GM18520 (cell line): ENCODE data around the gene PCNX2.

ENCODE experiments used
- ATAC-seq: cut with Tn5 transposase; IDR thresholded peaks from one replicate; pipeline ENCODE4 v1.9.1; 2021; ENCODE audit not compliant: unreplicated experiment

Gene PCNX2

GRCh38 chr1:232990176-232991128 is 305.1 kb downstream of the PCNX2 start:
- ATAC-seq, result no peak

GRCh38 chr1:232988572-232989040 is 306.9 kb downstream of the PCNX2 start:
- no peak for ATAC-seq

- ATAC-seq, result no peak
These were observed 307.8 kb downstream of the PCNX2 start for GRCh38 chr1:232987774-232988140.

GRCh38 chr1:232987046-232987773 is 308.3 kb downstream of the PCNX2 start:
- ATAC-seq, result no peak

- no peak for ATAC-seq
These were observed 309.0 kb downstream of the PCNX2 start for GRCh38 chr1:232986527-232986922.

- ATAC-seq, result no peak
These were observed 309.5 kb downstream of the PCNX2 start for GRCh38 chr1:232985882-232986526.

- no peak for ATAC-seq
These were observed 310.7 kb downstream of the PCNX2 start for GRCh38 chr1:232984577-232985425.

- ATAC-seq, result no peak
These were observed 311.5 kb downstream of the PCNX2 start for GRCh38 chr1:232983817-232984567.

- no peak for ATAC-seq
These were observed 312.1 kb downstream of the PCNX2 start for GRCh38 chr1:232983375-232983774.

- ATAC-seq, result no peak
These were observed 313.1 kb downstream of the PCNX2 start for GRCh38 chr1:232982238-232982944.

GRCh38 chr1:232980986-232981560 is 314.5 kb downstream of the PCNX2 start:
- no peak for ATAC-seq

GRCh38 chr1:232980355-232980978 is 315.1 kb downstream of the PCNX2 start:
- no peak for ATAC-seq

GRCh38 chr1:232979558-232979957 is 316.0 kb downstream of the PCNX2 start:
- ATAC-seq, result no peak

- no peak for ATAC-seq
These were observed 316.7 kb downstream of the PCNX2 start for GRCh38 chr1:232978815-232979214.

- ATAC-seq, result no peak
These were observed 317.4 kb downstream of the PCNX2 start for GRCh38 chr1:232978091-232978634.

- ATAC-seq, result no peak
These were observed 320.6 kb downstream of the PCNX2 start for GRCh38 chr1:232974971-232975370.

GRCh38 chr1:232973652-232974611 is 321.6 kb downstream of the PCNX2 start:
- ATAC-seq, result no peak
